Parathyroid adenoma (tissue), 2 donors: ENCODE measurements around the gene IMPDH1.

Experiments used
- H2AFZ ChIP-seq: fragments of 300-600 bp; sonication (generic); one replicate; pipeline ENCODE4 v1.7.0; 2017; ENCODE audit warnings: antibody characterized with exemption, mild to moderate bottlenecking
- H3K27ac ChIP-seq: fragments of 300-600 bp; sonication (generic); one replicate; pipeline ENCODE4 v1.7.0; 2017
- H3K27me3 ChIP-seq: fragments of 300-600 bp; sonication (generic); one replicate; pipeline ENCODE4 v1.7.0; 2017; ENCODE audit warnings: low read length; ENCODE audit not compliant: control insufficient read depth, insufficient read depth
- H3K36me3 ChIP-seq: fragments of 300-600 bp; sonication (generic); one replicate; pipeline ENCODE4 v1.7.0; 2017; ENCODE audit warnings: low read length; ENCODE audit not compliant: control insufficient read depth, insufficient read depth
- H3K4me1 ChIP-seq: fragments of 300-600 bp; sonication (generic); one replicate; pipeline ENCODE4 v1.7.0; 2017; ENCODE audit warnings: control low read depth
- H3K4me2 ChIP-seq: fragments of 300-600 bp; sonication (generic); one replicate; pipeline ENCODE4 v1.7.0; 2017; ENCODE audit warnings: low read length
- H3K4me3 ChIP-seq: fragments of 300-600 bp; sonication (generic); one replicate; pipeline ENCODE4 v1.7.0; 2017; ENCODE audit warnings: low read depth, low read length
- H3K79me2 ChIP-seq: fragments of 300-600 bp; sonication (generic); one replicate; pipeline ENCODE4 v1.7.0; 2017; ENCODE audit warnings: control low read depth
- H3K9ac ChIP-seq: fragments of 300-600 bp; sonication (generic); one replicate; pipeline ENCODE4 v1.7.0; 2017; ENCODE audit warnings: mild to moderate bottlenecking
- H3K9me3 ChIP-seq: fragments of 300-600 bp; sonication (generic); one replicate; pipeline ENCODE4 v1.7.0; 2017; ENCODE audit warnings: low read length; ENCODE audit not compliant: control insufficient read depth
- TF ChIP-seq, protein P1 (sequence below): fragments of 300-600 bp; sonication (generic); IDR thresholded peaks from one replicate; pipeline ENCODE4 v1.7.0; 2017; ENCODE audit warnings: antibody characterized with exemption, mild to moderate bottlenecking
- donor health status: primary hyperparathyroidism.

Gene IMPDH1

DNA sequence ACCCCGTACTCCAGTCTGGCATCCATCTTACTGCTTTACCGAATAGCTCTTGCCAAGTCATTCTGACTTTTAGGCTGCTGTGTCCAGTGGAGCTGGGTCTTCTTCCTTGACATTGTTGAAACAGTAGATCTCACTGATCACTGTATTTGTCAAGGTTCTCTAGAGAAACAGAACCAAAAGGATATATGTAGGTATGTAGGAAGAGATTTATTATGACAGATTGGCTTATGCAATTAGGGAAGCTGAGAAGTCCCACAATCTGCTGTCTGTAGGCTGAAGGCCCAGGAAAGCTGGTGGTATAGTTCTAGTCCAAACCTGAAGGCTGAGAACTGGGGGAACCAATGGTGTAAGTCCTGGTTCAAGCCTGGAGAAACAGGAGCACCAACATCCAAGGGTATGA is 36.2 kb downstream of the IMPDH1 start:
- Histone ChIP-seq H3K4me2 (no peak overlapping the region), H3K9ac (no peak overlapping the region), H2AFZ (no peak overlapping the region), H3K4me3 (no peak overlapping the region), H3K79me2 (no peaks in the 10 kb centered on the region), H3K27me3 (no peaks in the 10 kb centered on the region), H3K36me3 (no peaks in the 10 kb centered on the region), H3K27ac (no peak overlapping the region), H3K9me3 (no peaks in the 10 kb centered on the region), H3K4me1 (no peaks in the 10 kb centered on the region)
- TF ChIP-seq, protein P1, sequence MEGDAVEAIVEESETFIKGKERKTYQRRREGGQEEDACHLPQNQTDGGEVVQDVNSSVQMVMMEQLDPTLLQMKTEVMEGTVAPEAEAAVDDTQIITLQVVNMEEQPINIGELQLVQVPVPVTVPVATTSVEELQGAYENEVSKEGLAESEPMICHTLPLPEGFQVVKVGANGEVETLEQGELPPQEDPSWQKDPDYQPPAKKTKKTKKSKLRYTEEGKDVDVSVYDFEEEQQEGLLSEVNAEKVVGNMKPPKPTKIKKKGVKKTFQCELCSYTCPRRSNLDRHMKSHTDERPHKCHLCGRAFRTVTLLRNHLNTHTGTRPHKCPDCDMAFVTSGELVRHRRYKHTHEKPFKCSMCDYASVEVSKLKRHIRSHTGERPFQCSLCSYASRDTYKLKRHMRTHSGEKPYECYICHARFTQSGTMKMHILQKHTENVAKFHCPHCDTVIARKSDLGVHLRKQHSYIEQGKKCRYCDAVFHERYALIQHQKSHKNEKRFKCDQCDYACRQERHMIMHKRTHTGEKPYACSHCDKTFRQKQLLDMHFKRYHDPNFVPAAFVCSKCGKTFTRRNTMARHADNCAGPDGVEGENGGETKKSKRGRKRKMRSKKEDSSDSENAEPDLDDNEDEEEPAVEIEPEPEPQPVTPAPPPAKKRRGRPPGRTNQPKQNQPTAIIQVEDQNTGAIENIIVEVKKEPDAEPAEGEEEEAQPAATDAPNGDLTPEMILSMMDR = no peak

DNA sequence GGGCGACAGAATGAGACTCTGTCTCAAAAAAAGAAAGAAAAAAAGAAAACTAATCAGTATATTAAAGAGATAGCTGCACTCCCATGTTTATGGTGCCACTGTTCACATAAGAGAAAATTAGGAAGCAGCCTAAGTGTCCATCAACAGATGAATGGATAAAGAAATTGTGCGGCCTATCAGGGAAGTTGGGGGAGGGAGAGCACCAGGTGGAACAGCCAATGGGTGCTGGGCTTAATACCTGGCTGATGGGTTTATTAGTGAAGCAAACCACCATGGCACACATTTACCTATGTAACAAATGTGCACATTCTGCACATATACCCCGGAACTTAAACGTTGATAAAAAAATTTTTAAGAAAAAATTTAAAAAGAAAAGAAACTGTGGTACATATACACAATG is 39.3 kb downstream of the IMPDH1 start:
- Histone ChIP-seq H3K9me3 (no peaks in the 10 kb centered on the region), H2AFZ (no peak overlapping the region), H3K27me3 (no peaks in the 10 kb centered on the region), H3K9ac (no peak overlapping the region), H3K4me1 (no peaks in the 10 kb centered on the region), H3K36me3 (no peaks in the 10 kb centered on the region), H3K79me2 (no peaks in the 10 kb centered on the region), H3K27ac (no peak overlapping the region), H3K4me2 (no peak overlapping the region), H3K4me3 (no peak overlapping the region)
- TF ChIP-seq, protein P1 = no peak

DNA sequence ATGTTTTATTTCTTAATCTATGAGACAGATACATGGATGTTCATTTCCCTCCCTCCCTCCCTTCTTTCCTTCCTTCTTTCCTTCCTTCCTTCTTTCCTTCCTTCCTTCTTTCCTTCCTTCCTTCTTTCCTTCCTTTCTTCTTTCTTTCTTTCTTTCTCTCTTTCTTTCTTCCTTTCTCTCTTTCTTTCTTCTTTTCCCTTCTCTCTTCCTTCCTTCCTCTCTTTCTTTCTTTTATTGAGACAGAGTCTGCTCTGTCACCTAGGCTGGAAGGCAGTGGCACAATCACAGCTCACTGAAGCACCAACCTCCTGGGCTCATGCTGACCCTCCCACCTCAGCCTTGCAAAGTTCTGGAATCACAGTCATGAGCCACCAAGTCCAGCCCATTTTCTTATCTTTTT is 42.8 kb downstream of the IMPDH1 start:
- TF ChIP-seq, protein P1 = no peak
- H3K4me1 ChIP-seq = peaks cover 3% of the 10 kb centered on the region
- H3K27ac ChIP-seq = no peak overlapping the region
- H3K4me3 ChIP-seq = no peak overlapping the region
- H3K9me3 ChIP-seq = no peaks in the 10 kb centered on the region
- H3K9ac ChIP-seq = no peak overlapping the region
- no peaks in the 10 kb centered on the region for H3K27me3 ChIP-seq
- H3K36me3 ChIP-seq = no peaks in the 10 kb centered on the region
- H3K4me2 ChIP-seq = no peak overlapping the region
- H2AFZ ChIP-seq = no peak overlapping the region
- H3K79me2 ChIP-seq = no peaks in the 10 kb centered on the region

DNA sequence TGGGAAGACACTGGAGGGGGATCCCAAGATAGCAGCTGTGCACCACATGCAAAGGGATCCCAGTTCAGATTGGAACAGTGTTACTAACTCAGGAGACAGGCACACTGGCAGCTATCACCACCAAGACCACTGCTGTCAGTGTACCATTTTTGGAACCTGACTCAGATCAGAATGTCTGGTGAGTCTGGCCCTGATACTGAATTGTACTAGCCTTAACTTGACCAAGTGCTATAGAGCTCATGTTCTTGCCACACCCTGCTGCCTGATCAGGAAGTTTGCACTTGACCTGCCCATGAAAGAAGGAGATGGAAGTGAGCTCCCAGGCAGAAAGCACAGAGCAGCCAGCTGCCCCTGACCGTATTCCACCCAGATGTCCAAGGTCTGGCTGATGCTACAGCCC is 43.5 kb downstream of the IMPDH1 start:
- Histone ChIP-seq H3K27ac (no peak overlapping the region), H3K79me2 (no peaks in the 10 kb centered on the region), H2AFZ (no peak overlapping the region), H3K9me3 (no peaks in the 10 kb centered on the region), H3K4me3 (no peak overlapping the region), H3K9ac (no peak overlapping the region), H3K27me3 (no peaks in the 10 kb centered on the region), H3K4me1 (peaks cover 4% of the 10 kb centered on the region), H3K4me2 (no peak overlapping the region), H3K36me3 (no peaks in the 10 kb centered on the region)
- TF ChIP-seq, protein P1 = no peak

DNA sequence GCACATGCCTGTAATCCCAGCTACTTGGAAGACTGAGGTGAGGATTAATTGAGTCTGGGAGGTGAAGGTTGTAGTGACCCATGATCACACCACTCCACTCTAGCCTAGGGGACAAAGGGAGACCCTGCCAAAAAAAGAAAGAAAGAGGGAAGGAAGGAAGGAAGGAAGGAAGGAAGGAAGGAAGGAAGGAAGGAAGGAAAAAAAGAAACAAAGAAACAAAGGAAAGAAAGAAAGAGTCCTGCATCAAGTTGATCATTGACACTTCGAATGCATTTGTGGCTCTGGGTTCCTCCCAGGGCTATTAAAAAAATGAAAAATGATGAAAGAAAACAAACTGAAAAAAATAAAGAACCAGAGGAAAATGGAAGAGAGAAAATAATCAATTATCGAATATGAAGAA is 44.4 kb downstream of the IMPDH1 start:
- Histone ChIP-seq H3K4me2 (no peak overlapping the region), H3K27me3 (no peaks in the 10 kb centered on the region), H2AFZ (no peak overlapping the region), H3K4me1 (peaks cover 4% of the 10 kb centered on the region), H3K9ac (no peak overlapping the region), H3K9me3 (no peaks in the 10 kb centered on the region), H3K27ac (no peak overlapping the region), H3K36me3 (no peaks in the 10 kb centered on the region), H3K4me3 (no peak overlapping the region), H3K79me2 (no peaks in the 10 kb centered on the region)
- TF ChIP-seq, protein P1 = no peak
